ENCODE measurements around the gene ACD.

ACD gene

GRCh38 chr16:67679935-67680897 is 20.2 kb upstream of the ACD start:
- ATAC-seq (no peak), DNase-seq (ENCODE audit: low spot score in 2 of 2) (no peak)
- Mint-ChIP-seq H3K27ac (no peak overlapping the region), H3K4me1 (peaks cover 1% of the 10 kb centered on the region), H3K36me3 (peaks cover 36% of the 10 kb centered on the region), H3K9me3 (no peaks in the 10 kb centered on the region), H3K4me3 (no peak overlapping the region)

DNA sequence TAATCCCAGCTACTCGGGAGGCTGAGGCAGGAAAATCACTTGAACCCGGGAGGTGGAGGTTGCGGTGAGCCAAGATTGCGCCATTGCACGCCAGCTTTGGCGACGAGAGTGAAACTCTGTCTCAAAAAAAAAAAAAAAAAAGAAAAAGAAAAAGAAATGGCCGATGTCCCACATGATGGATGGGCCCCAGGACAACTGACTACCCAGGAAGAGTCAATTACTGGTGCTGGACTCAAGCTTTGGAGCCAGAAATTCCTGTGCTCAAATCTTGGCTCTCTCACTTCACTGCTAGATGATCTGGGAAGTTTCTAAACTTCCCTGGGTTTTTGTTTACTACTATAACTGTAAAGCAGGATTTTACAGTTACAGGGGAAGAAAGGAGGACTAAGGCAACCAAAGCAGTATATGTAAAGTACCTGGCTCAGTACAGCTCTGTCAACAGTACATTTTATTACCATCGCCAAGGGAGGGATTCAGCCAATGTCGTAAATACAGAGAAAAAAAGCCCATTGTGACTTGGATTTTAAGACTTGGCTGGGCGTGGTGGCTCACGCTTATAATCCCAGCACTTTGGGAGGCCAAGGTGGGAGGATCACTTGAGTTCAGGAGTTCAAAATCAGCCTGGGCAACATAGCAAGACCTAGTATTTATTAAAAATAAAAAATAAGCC is 18.4 kb upstream of the ACD start:
- Mint-ChIP-seq H3K4me1 (peaks cover 9% of the 10 kb centered on the region), H3K36me3 (peaks cover 38% of the 10 kb centered on the region), H3K27ac (no peak overlapping the region), H3K4me3 (no peak overlapping the region), H3K9me3 (no peaks in the 10 kb centered on the region)
- no peak for DNase-seq (ENCODE audit: low spot score in 2 of 2)
- no peak for ATAC-seq

- ATAC-seq, result no peak
- H3K27ac Mint-ChIP-seq, result peak overlapping the region; percentile 46
- peaks cover 9% of the 10 kb centered on the region for H3K4me1 Mint-ChIP-seq
- H3K9me3 Mint-ChIP-seq, result no peaks in the 10 kb centered on the region
- no peak for DNase-seq (ENCODE audit: low spot score in 2 of 2)
- no peak overlapping the region for H3K4me3 Mint-ChIP-seq
- H3K36me3 Mint-ChIP-seq, result peaks cover 33% of the 10 kb centered on the region
Measured at GRCh38 chr16:67677712-67678111, 17.7 kb upstream of the ACD start.

- no peak for ATAC-seq
- H3K9me3 Mint-ChIP-seq, result no peaks in the 10 kb centered on the region
- no peak overlapping the region for H3K4me3 Mint-ChIP-seq
- H3K4me1 Mint-ChIP-seq, result peaks cover 9% of the 10 kb centered on the region
- no peak for DNase-seq (ENCODE audit: low spot score in 2 of 2)
- peak overlapping the region; percentile 46 for H3K27ac Mint-ChIP-seq
- H3K36me3 Mint-ChIP-seq, result peaks cover 26% of the 10 kb centered on the region
Measured at GRCh38 chr16:67676939-67677338, 16.9 kb upstream of the ACD start.

DNA sequence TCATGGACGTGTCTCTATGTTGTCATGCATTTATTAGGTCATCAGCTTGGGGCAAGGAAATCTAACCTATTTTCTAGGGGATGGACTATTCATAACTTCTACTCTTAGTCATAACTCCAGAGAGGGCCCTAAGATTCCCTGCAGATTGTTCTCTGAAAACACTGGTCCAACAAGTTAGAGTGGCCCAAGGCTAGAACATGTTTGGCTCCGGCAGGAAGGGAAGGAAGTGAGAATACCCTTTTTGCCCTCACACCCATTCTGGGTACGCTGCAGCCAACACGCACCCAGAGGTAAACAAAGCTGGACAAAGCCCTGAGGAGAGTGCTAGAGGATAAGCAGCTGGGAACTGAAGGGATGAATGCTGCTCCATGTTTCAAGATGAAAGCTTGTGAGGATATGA is 16.5 kb upstream of the ACD start:
- Mint-ChIP-seq H3K4me3 (no peak overlapping the region), H3K4me1 (peaks cover 9% of the 10 kb centered on the region), H3K9me3 (no peaks in the 10 kb centered on the region), H3K27ac (no peak overlapping the region), H3K36me3 (peaks cover 26% of the 10 kb centered on the region)
- DNase-seq (ENCODE audit: low spot score in 2 of 2) (no peak), ATAC-seq (no peak)

DNA sequence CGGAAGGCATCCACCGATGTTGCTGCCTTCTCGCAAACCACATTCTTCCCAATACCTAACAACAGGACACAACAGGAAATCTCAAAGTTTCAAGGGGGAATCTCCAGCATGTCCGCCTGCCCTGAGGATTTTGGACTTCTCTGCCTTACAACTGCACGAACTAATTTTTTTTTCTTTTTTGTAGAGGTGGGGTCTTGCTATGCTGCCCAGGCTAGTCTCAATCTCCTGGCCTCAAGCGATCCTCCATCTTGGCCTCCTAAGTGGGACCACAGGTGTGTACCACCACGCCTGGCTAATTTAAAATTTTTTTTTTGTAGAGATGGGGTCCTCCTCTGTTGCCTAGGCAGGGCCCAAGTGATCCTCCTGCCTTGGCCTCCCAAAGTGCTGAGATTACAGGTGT is 15.9 kb upstream of the ACD start:
- peaks cover 9% of the 10 kb centered on the region for H3K4me1 Mint-ChIP-seq
- ATAC-seq (no peak), DNase-seq (ENCODE audit: low spot score in 2 of 2) (no peak)
- H3K9me3 Mint-ChIP-seq, result no peaks in the 10 kb centered on the region
- no peak overlapping the region for H3K27ac Mint-ChIP-seq
- H3K36me3 Mint-ChIP-seq, result peaks cover 26% of the 10 kb centered on the region
- no peak overlapping the region for H3K4me3 Mint-ChIP-seq

GRCh38 chr16:67675579-67675935 is 15.5 kb upstream of the ACD start:
- H3K4me3 Mint-ChIP-seq, result no peak overlapping the region
- peaks cover 9% of the 10 kb centered on the region for H3K4me1 Mint-ChIP-seq
- H3K9me3 Mint-ChIP-seq, result no peaks in the 10 kb centered on the region
- no peak overlapping the region for H3K27ac Mint-ChIP-seq
- H3K36me3 Mint-ChIP-seq, result peaks cover 23% of the 10 kb centered on the region
- DNase-seq (ENCODE audit: low spot score in 2 of 2) (no peak), ATAC-seq (no peak)

DNA sequence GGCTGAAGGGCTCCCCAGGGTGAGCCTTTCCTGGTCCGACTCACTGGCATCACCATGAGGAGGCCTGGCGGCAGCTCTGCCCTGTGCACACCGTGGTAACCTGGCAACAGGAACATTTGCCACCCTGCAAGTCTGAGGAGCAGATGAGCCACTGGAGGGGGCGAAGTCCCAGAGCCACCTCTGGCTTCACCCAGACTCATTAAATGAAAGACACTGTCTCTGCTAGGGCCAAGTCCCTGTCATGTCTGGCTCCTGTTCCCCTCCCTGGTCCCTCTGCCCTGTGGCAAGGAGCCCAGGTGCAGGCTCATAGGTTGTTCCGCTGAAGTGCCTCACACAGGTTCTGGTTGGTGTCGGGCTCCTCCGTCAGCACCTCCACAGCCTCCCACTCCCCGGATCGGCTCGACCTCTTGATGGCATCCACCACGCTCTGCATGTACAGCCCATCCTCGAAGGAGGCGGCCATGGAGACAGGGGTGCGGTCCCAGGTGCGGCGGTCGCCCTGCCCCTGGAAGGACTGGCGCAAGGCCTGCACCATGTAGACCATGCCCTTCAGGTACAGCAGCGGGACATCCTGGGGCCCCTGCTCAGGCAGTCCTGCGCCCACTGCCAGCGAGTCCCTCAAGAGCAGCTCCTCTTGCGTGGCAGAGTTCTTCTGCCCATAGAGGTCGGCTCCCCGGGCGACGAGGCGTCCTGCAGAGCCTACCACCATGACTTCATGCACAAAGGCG is 15.0 kb upstream of the ACD start:
- H3K4me1 Mint-ChIP-seq, result peaks cover 9% of the 10 kb centered on the region
- no peak for DNase-seq (ENCODE audit: low spot score in 2 of 2)
- no peak overlapping the region for H3K4me3 Mint-ChIP-seq
- H3K36me3 Mint-ChIP-seq, result peaks cover 17% of the 10 kb centered on the region
- peak; percentile 8 for ATAC-seq
- no peaks in the 10 kb centered on the region for H3K9me3 Mint-ChIP-seq
- H3K27ac Mint-ChIP-seq, result peak overlapping the region; percentile 92

- Mint-ChIP-seq H3K36me3 (peaks cover 13% of the 10 kb centered on the region), H3K27ac (peak overlapping the region; percentile 92), H3K4me3 (no peak overlapping the region), H3K4me1 (peaks cover 9% of the 10 kb centered on the region), H3K9me3 (no peaks in the 10 kb centered on the region)
- DNase-seq (ENCODE audit: low spot score in 2 of 2), result no peak
- no peak for ATAC-seq
Measured at GRCh38 chr16:67673712-67674580, 13.9 kb upstream of the ACD start.

GRCh38 chr16:67672739-67673662 is 12.9 kb upstream of the ACD start:
- Mint-ChIP-seq H3K4me3 (no peak overlapping the region), H3K9me3 (no peaks in the 10 kb centered on the region), H3K27ac (peak overlapping the region; percentile 26), H3K4me1 (peaks cover 9% of the 10 kb centered on the region), H3K36me3 (peaks cover 13% of the 10 kb centered on the region)
- ATAC-seq, result peak; percentile 42
- no peak for DNase-seq (ENCODE audit: low spot score in 2 of 2)

DNA sequence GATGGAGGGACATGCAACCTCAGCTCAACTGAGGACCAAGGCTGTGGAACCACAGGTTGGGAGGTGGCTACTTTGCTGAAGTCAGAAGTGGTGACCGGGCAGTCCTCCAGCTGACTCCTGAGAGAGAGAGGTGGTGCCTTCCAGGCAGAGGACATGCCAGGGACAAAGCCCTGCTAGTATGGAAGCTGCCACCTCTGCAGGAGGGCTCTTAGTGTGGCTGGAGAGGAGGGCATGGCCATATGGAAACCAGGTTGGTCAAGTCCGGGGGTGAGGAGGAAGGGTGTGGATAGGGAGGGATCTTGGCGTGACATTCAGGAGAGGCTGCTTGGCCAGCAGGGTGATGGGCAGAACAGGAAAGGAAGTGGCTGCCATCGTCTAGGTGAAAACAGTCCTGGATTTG is 12.2 kb upstream of the ACD start:
- Mint-ChIP-seq H3K27ac (peak overlapping the region; percentile 26), H3K9me3 (no peaks in the 10 kb centered on the region), H3K4me1 (peaks cover 9% of the 10 kb centered on the region), H3K4me3 (no peak overlapping the region), H3K36me3 (peaks cover 13% of the 10 kb centered on the region)
- no peak for DNase-seq (ENCODE audit: low spot score in 2 of 2)
- no peak for ATAC-seq

- ATAC-seq (no peak), DNase-seq (ENCODE audit: low spot score in 2 of 2) (no peak)
- Mint-ChIP-seq H3K36me3 (peaks cover 3% of the 10 kb centered on the region), H3K27ac (no peak overlapping the region), H3K4me1 (peaks cover 16% of the 10 kb centered on the region), H3K4me3 (no peak overlapping the region), H3K9me3 (no peaks in the 10 kb centered on the region)
Measured at GRCh38 chr16:67669499-67670101, 9.5 kb upstream of the ACD start.

DNA sequence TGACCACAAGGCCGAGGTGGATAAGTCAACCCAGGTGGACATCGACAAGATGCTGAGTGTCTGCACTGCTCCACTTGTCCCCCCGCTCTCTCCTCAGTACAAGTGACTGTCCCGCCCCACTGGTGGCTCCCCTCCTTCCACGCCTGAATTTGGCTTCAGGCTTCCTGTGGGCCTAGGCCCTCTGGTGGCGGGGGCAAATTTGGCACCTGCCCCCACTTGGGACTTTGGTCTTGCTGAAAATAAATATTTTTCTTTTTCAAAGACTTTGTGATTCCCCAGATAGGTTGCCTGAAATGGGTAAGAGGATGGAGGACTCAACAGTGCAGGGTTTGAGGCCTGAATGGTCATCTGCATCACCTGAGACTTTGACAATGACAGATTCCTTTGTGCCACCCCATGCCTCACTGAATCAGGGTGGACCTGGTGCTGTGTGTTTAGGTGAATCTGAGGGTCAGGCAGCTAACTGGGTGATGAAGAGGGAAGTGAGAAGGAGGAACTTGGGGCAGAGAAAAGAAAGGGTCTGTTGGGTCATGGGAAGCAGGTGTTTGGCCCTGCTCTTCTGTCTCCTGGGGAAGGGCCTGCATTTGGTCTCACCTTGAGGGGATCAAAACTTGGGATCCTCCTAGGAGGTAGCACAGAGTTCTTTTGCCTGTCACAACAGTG is 8.6 kb upstream of the ACD start:
- no peaks in the 10 kb centered on the region for H3K36me3 Mint-ChIP-seq
- peak overlapping the region; percentile 49 for H3K27ac Mint-ChIP-seq
- no peaks in the 10 kb centered on the region for H3K9me3 Mint-ChIP-seq
- DNase-seq (ENCODE audit: low spot score in 2 of 2), result no peak
- no peak for ATAC-seq
- peaks cover 16% of the 10 kb centered on the region for H3K4me1 Mint-ChIP-seq
- H3K4me3 Mint-ChIP-seq, result peak overlapping the region; percentile 3
